ENCODE measurements around the gene FBXL7. TPM values are rescaled to one million over a fixed set of nuclear protein-coding genes. Genes with fewer than 3 reads are reported as not detected.

Gene FBXL7
- total RNA-seq, 1 donor from 2014 or later = 13.3 TPM

DNA sequence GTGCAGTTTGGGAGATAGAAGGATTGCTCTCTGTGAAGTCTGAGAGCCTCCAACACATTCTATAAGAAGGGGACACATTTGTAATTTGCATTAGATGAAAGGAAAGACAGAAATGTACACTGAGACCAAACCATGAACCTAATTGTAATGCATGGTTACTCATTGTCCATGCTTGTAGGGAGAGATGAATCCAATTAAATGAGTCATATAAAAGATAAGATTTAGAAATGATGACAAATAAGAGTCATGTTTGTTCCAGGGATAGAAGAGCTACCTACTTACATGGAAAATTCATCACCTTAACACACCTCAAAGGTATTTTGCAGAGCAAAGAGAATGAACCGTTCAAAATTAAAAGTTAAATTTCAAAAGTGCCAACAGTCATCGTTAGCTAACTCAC, 85.1 kb downstream of the FBXL7 start:
- Histone ChIP-seq H3K9me3 (no peaks in the 10 kb centered on the region), H3K4me3 (no peak overlapping the region), H3K36me3 (no peaks in the 10 kb centered on the region), H3K27ac (no peak overlapping the region), H3K4me1 (no peaks in the 10 kb centered on the region), H3K27me3 (no peaks in the 10 kb centered on the region)
- TF ChIP-seq CTCF (IDR thresholded peaks at IDR 0.05) = no peak
- intact Hi-C loops (cut with DNase I) = no loop called here
- no peak for ATAC-seq
- DNase-seq = no peak

- Histone ChIP-seq H3K36me3 (no peaks in the 10 kb centered on the region), H3K4me3 (no peak overlapping the region), H3K9me3 (no peaks in the 10 kb centered on the region), H3K27me3 (no peaks in the 10 kb centered on the region), H3K27ac (no peak overlapping the region), H3K4me1 (no peaks in the 10 kb centered on the region)
- intact Hi-C loops (cut with DNase I) = no loop called here
- no peak for TF ChIP-seq CTCF (IDR thresholded peaks at IDR 0.05)
- ATAC-seq (no peak), DNase-seq (no peak)
Measured at GRCh38 chr5:15585841-15586591, 86.0 kb downstream of the FBXL7 start.

DNA sequence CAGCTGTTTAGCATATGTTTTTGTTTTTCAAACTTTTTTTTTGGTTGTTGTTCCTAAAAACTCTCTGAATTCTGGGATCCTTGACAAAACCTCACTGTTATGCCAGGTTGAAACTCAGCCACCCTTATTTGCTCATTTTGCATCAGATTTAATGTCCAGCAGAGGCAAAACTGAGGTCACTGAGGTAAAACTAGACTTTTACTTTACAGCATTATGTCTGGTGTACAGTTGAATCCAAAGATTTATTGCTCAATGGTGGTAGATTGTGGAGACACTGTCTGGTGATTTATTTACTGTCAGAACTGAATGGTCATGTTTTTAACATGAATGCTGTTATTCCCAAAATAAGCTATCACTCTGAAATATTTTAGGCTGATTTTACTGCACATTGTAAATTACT, 87.9 kb downstream of the FBXL7 start:
- no peak for TF ChIP-seq CTCF (IDR thresholded peaks at IDR 0.05)
- no peaks in the 10 kb centered on the region for H3K9me3 ChIP-seq
- DNase-seq (no peak), ATAC-seq (no peak)
- H3K4me3 ChIP-seq = no peak overlapping the region
- H3K4me1 ChIP-seq = no peaks in the 10 kb centered on the region
- intact Hi-C loops (cut with DNase I) = no loop called here
- no peaks in the 10 kb centered on the region for H3K36me3 ChIP-seq
- H3K27me3 ChIP-seq = no peaks in the 10 kb centered on the region
- no peak overlapping the region for H3K27ac ChIP-seq

DNA sequence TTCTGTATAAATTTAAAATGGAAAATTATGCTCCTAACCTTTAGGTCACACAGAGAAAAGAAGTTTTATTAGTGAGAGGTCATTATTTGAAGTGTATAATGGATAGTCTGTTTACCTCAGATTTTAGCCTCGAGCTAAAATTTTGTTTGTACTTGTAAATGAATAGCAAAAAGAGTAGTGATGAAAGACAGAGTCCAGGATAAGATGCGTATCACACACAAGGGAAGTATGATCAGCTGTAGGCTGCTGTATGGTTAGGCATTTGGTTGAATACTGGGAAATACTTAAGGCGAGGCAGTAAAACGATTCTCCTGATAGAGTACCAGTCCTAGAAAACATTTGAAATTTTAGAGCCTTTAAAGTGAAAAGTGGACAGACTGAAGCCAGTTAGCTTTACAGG, 92.7 kb downstream of the FBXL7 start:
- TF ChIP-seq CTCF (IDR thresholded peaks at IDR 0.05) = no peak
- intact Hi-C loops (cut with DNase I) = no loop called here
- ATAC-seq = no peak
- no peaks in the 10 kb centered on the region for H3K9me3 ChIP-seq
- no peaks in the 10 kb centered on the region for H3K27me3 ChIP-seq
- H3K27ac ChIP-seq = no peak overlapping the region
- no peak overlapping the region for H3K4me3 ChIP-seq
- H3K4me1 ChIP-seq = no peaks in the 10 kb centered on the region
- DNase-seq = no peak
- H3K36me3 ChIP-seq = no peaks in the 10 kb centered on the region

DNA sequence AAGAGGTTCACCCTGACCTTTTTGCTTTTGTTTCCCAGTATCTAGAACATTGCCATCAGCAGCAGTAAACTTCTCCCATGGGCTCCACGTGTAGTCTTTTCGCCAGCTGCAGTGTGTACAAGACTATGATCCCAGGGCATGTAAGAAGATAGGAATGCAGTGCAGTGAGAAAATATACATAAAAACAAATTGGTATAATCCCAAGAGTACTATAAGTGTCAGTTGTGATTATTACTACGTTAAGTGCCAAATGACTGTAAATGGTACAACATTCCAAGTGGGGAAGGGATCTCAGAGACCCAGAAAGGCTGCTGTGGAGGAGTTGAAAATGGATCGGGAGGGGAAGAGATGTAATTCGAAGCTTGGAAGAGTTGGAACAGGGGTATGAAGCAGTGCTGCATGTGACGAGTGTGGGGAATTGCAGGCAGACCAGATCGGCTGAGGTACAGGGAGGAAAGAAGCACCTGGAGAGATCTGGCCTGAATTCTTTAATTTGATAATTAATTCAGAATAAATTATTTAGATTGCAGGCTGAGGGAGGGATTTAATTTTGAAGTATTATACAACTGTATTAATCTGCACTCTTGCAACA, 95.1 kb downstream of the FBXL7 start:
- H3K27ac ChIP-seq = no peak overlapping the region
- no peaks in the 10 kb centered on the region for H3K36me3 ChIP-seq
- no peaks in the 10 kb centered on the region for H3K27me3 ChIP-seq
- ATAC-seq (no peak), DNase-seq (no peak)
- intact Hi-C loops (cut with DNase I) = no loop called here
- no peaks in the 10 kb centered on the region for H3K9me3 ChIP-seq
- no peak for TF ChIP-seq CTCF (IDR thresholded peaks at IDR 0.05)
- no peaks in the 10 kb centered on the region for H3K4me1 ChIP-seq
- no peak overlapping the region for H3K4me3 ChIP-seq
